ENCODE data around the gene MANBA. TPM values are rescaled to one million over a fixed set of nuclear protein-coding genes. Genes with fewer than 3 reads are reported as not detected.

The MANBA gene
- total RNA-seq, 1 experiment from 2014 or later: 13.6 TPM

- no peaks in the 10 kb centered on the region for H3K27me3 Mint-ChIP-seq (ENCODE audit: unreplicated experiment)
- no peak for TF ChIP-seq CTCF (IDR thresholded peaks at IDR 0.05; ENCODE audit: unreplicated experiment)
- H3K4me1 Mint-ChIP-seq (ENCODE audit: low read depth, unreplicated experiment): no peaks in the 10 kb centered on the region
- CTCF ChIA-PET: no interaction called here
- DNase-seq: peak; percentile 0
- no peaks in the 10 kb centered on the region for H3K9me3 Mint-ChIP-seq (ENCODE audit: low read depth, unreplicated experiment)
- intact Hi-C loops (cut with micrococcal nuclease; ENCODE audit: unreplicated experiment): no loop called here
- no peak overlapping the region for H3K4me3 Mint-ChIP-seq (ENCODE audit: low read depth, unreplicated experiment)
- no peaks in the 10 kb centered on the region for H3K36me3 Mint-ChIP-seq (ENCODE audit: insufficient read depth, unreplicated experiment)
- no TSS peak for BruUV-seq (replicated peaks)
- no peak overlapping the region for H3K27ac Mint-ChIP-seq (ENCODE audit: unreplicated experiment)
These were observed 73.3 kb downstream of the MANBA start for GRCh38 chr4:102687373-102687981.

DNA sequence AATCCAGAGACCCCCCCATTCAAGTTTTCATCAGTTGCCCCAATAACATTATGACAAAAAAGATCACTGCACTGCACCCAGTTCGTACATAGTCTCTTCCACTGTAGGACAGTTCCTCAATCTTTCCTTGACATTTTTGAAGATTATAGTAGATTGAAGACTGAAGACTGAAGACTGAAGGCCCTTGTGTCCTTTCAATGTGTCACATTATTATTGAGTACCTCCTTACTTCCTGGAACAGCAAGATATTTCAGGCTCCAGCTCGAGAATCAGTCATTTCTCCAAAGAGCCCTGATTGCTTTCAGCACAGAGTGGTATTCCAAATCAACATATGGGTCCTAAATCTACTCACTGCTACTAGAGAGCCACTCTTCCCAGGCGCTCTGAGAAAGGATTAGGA, 75.0 kb downstream of the MANBA start:
- no peak for DNase-seq
- intact Hi-C loops (cut with micrococcal nuclease; ENCODE audit: unreplicated experiment): no loop called here
- peaks cover 3% of the 10 kb centered on the region for H3K36me3 Mint-ChIP-seq (ENCODE audit: insufficient read depth, unreplicated experiment)
- no peaks in the 10 kb centered on the region for H3K4me1 Mint-ChIP-seq (ENCODE audit: low read depth, unreplicated experiment)
- CTCF ChIA-PET: no interaction called here
- no peak overlapping the region for H3K27ac Mint-ChIP-seq (ENCODE audit: unreplicated experiment)
- no peaks in the 10 kb centered on the region for H3K27me3 Mint-ChIP-seq (ENCODE audit: unreplicated experiment)
- no peak for TF ChIP-seq CTCF (IDR thresholded peaks at IDR 0.05; ENCODE audit: unreplicated experiment)
- H3K9me3 Mint-ChIP-seq (ENCODE audit: low read depth, unreplicated experiment): no peaks in the 10 kb centered on the region
- no peak overlapping the region for H3K4me3 Mint-ChIP-seq (ENCODE audit: low read depth, unreplicated experiment)
- no TSS peak for BruUV-seq (replicated peaks)

DNA sequence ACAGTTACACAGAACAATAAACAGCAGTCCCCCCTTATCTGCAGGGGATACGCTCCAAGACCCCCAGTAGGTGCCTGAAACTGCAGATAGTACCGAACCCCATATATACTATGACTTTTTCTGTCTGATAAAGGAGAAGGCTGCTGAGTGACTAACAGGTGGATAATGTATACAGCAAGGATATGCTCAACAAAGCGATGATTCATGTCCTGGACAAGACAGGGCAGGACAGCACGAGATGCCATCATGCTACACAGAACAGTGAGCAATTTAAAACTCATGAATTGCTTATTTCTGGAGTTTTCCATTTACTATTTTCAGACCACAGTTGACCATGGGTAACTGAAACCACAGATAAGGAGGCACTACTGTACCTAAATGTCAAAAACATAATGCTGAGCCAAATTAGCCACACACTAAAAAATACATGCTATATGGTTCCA, 76.1 kb downstream of the MANBA start:
- BruUV-seq (replicated peaks): no TSS peak
- no peak for TF ChIP-seq CTCF (IDR thresholded peaks at IDR 0.05; ENCODE audit: unreplicated experiment)
- H3K4me1 Mint-ChIP-seq (ENCODE audit: low read depth, unreplicated experiment): no peaks in the 10 kb centered on the region
- intact Hi-C loops (cut with micrococcal nuclease; ENCODE audit: unreplicated experiment): no loop called here
- no peak overlapping the region for H3K4me3 Mint-ChIP-seq (ENCODE audit: low read depth, unreplicated experiment)
- CTCF ChIA-PET: no interaction called here
- no peaks in the 10 kb centered on the region for H3K27me3 Mint-ChIP-seq (ENCODE audit: unreplicated experiment)
- peaks cover 6% of the 10 kb centered on the region for H3K36me3 Mint-ChIP-seq (ENCODE audit: insufficient read depth, unreplicated experiment)
- no peak overlapping the region for H3K27ac Mint-ChIP-seq (ENCODE audit: unreplicated experiment)
- no peak for DNase-seq
- H3K9me3 Mint-ChIP-seq (ENCODE audit: low read depth, unreplicated experiment): no peaks in the 10 kb centered on the region

DNA sequence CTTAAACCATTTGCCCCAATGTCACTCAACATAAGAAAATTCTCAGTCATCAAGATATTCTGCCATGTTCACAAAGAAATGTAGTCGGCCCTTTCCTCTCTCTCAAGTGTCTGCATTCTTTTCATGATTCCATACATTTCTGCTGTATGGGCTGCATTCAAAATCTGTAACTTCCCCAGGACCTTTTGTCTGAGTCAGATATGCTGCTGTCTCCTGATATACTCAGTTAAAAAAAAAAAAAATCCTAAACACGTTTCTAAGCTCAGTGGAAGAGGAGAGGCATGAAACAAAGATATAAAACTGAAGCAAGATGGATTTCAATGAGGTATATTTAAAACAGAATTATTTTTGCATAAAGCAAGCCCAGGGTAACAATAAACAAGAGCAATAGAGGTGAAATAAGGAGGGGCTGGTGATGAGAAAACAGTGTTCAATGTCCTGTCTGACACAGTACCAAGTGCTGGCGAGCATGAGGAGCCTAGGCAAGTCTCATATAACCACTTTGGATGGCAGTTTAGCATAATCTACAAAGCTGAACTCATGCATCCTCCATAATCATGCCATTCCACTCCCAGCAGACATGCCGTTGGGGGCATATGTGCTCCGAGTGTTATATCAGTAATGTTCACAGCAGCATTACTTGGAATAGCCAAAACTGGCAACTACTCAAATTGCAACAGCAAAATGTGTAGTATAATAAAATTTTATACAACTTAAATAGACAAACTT, 76.7 kb downstream of the MANBA start:
- Mint-ChIP-seq H3K27ac (ENCODE audit: unreplicated experiment) (no peak overlapping the region), H3K36me3 (ENCODE audit: insufficient read depth, unreplicated experiment) (peaks cover 6% of the 10 kb centered on the region), H3K4me1 (ENCODE audit: low read depth, unreplicated experiment) (no peaks in the 10 kb centered on the region), H3K27me3 (ENCODE audit: unreplicated experiment) (no peaks in the 10 kb centered on the region), H3K9me3 (ENCODE audit: low read depth, unreplicated experiment) (no peaks in the 10 kb centered on the region), H3K4me3 (ENCODE audit: low read depth, unreplicated experiment) (no peak overlapping the region)
- BruUV-seq (replicated peaks): no TSS peak
- intact Hi-C loops (cut with micrococcal nuclease; ENCODE audit: unreplicated experiment): no loop called here
- DNase-seq: no peak
- no peak for TF ChIP-seq CTCF (IDR thresholded peaks at IDR 0.05; ENCODE audit: unreplicated experiment)
- CTCF ChIA-PET: no interaction called here

Data from Calu3 (cell line).